H9 (cell line): ENCODE measurements around the gene SLIT1. TPM values are rescaled to one million over a fixed set of nuclear protein-coding genes. Genes with fewer than 3 reads are reported as not detected.

Experiments used
- DNase-seq: peaks from one replicate; pipeline ENCODE4 v3.0.0-alpha.2; 2017
- H2AFZ ChIP-seq: one replicate; pipeline ENCODE4 v1.6.1; 2013; ENCODE audit warnings: mild to moderate bottlenecking, low read length, control low read depth, moderate library complexity
- H2AK5ac ChIP-seq: 2 replicates; pipeline ENCODE4 v1.6.1; 2013; ENCODE audit warnings: low read length, control low read depth, mixed read lengths; ENCODE audit not compliant: insufficient read length
- H2BK120ac ChIP-seq: one replicate; pipeline ENCODE4 v1.6.1; 2013; ENCODE audit warnings: low read depth, mild to moderate bottlenecking, low read length, control low read depth, inconsistent platforms; ENCODE audit not compliant: poor library complexity, severe bottlenecking
- H2BK12ac ChIP-seq: 2 replicates; pipeline ENCODE4 v1.6.1; 2013; ENCODE audit warnings: low read length, control low read depth, mixed read lengths, low read depth; ENCODE audit not compliant: insufficient read length
- H2BK15ac ChIP-seq: 2 replicates; pipeline ENCODE4 v1.6.1; 2013; ENCODE audit warnings: low read depth, low read length, control low read depth
- H2BK20ac ChIP-seq: one replicate; pipeline ENCODE4 v1.6.1; 2013; ENCODE audit warnings: low read depth, mild to moderate bottlenecking, low read length, control low read depth, inconsistent platforms; ENCODE audit not compliant: poor library complexity, severe bottlenecking
- H2BK5ac ChIP-seq: 2 replicates; pipeline ENCODE4 v1.6.1; 2013; ENCODE audit warnings: low read length, control low read depth, mixed read lengths; ENCODE audit not compliant: insufficient read length
- H3K14ac ChIP-seq: 2 replicates; pipeline ENCODE4 v1.6.1; 2013; ENCODE audit warnings: low read length, control low read depth; ENCODE audit not compliant: insufficient read depth
- H3K18ac ChIP-seq: 2 replicates; pipeline ENCODE4 v1.6.1; 2013; ENCODE audit warnings: low read depth, mild to moderate bottlenecking, mixed read lengths, low read length, control low read depth; ENCODE audit not compliant: insufficient read length
- H3K23ac ChIP-seq: 2 replicates; pipeline ENCODE4 v1.6.1; 2013; ENCODE audit warnings: low read length, control low read depth, mixed read lengths, low read depth; ENCODE audit not compliant: insufficient read length
- H3K23me2 ChIP-seq: 2 replicates; pipeline ENCODE4 v1.6.1; 2013; ENCODE audit warnings: low read depth, mild to moderate bottlenecking, mixed read lengths, low read length, control low read depth; ENCODE audit not compliant: insufficient read length, poor library complexity, severe bottlenecking
- H3K27ac ChIP-seq: 2 replicates; pipeline ENCODE4 v1.5.1; 2013; ENCODE audit warnings: low read length, control low read depth, mixed read lengths, low read depth; ENCODE audit not compliant: insufficient read length
- H3K27me3 ChIP-seq: 2 replicates; pipeline ENCODE4 v1.6.1; 2013; ENCODE audit warnings: low read length, control low read depth, inconsistent platforms; ENCODE audit not compliant: insufficient read depth
- H3K4ac ChIP-seq: 2 replicates; pipeline ENCODE4 v1.6.1; 2013; ENCODE audit warnings: low read depth, mild to moderate bottlenecking, control low read depth, inconsistent platforms, low read length, moderate library complexity
- H3K4me1 ChIP-seq: 2 replicates; pipeline ENCODE4 v1.6.1; 2013; ENCODE audit warnings: low read length, control low read depth, inconsistent platforms; ENCODE audit not compliant: insufficient read depth
- H3K4me2 ChIP-seq: 2 replicates; pipeline ENCODE4 v1.6.1; 2013; ENCODE audit warnings: low read length, control low read depth, mixed read lengths; ENCODE audit not compliant: insufficient read length, insufficient read depth
- H3K56ac ChIP-seq: 2 replicates; pipeline ENCODE4 v1.6.1; 2013; ENCODE audit warnings: low read depth, mild to moderate bottlenecking, mixed read lengths, low read length, control low read depth; ENCODE audit not compliant: insufficient read length
- H3K79me1 ChIP-seq: 2 replicates; pipeline ENCODE4 v1.6.1; 2013; ENCODE audit warnings: low read depth, mild to moderate bottlenecking, moderate library complexity, low read length, control low read depth, inconsistent platforms; ENCODE audit not compliant: insufficient read depth, poor library complexity, severe bottlenecking
- H3K79me2 ChIP-seq: 2 replicates; pipeline ENCODE4 v1.6.1; 2013; ENCODE audit warnings: low read length, control low read depth, inconsistent platforms; ENCODE audit not compliant: insufficient read depth
- H3K9ac ChIP-seq: 2 replicates; pipeline ENCODE4 v1.6.1; 2013; ENCODE audit warnings: low read length, control low read depth, mixed read lengths; ENCODE audit not compliant: insufficient read length; ENCODE audit errors: extremely low read depth
- H3K9me3 ChIP-seq: one replicate; pipeline ENCODE4 v1.6.1; 2013; ENCODE audit warnings: low read depth, low read length, inconsistent platforms; ENCODE audit not compliant: control insufficient read depth
- H3T11ph ChIP-seq: one replicate; pipeline ENCODE4 v1.6.1; 2013; ENCODE audit warnings: mild to moderate bottlenecking, low read length, control low read depth, inconsistent platforms
- H4K20me1 ChIP-seq: one replicate; pipeline ENCODE4 v1.6.1; 2013; ENCODE audit not compliant: control insufficient read depth, insufficient read length, insufficient read depth
- H4K5ac ChIP-seq: 2 replicates; pipeline ENCODE4 v1.6.1; 2013; ENCODE audit warnings: low read depth, mild to moderate bottlenecking, mixed read lengths, low read length, control low read depth; ENCODE audit not compliant: insufficient read length
- H4K8ac ChIP-seq: replicated peaks from 2 replicates; pipeline ENCODE4 v1.6.1; 2013; ENCODE audit warnings: low read length, control low read depth, mixed read lengths, low read depth; ENCODE audit not compliant: insufficient read length
- H4K91ac ChIP-seq: 2 replicates; pipeline ENCODE4 v1.6.1; 2013; ENCODE audit warnings: low read depth, mild to moderate bottlenecking, moderate library complexity, mixed read lengths, low read length, control low read depth; ENCODE audit not compliant: insufficient read length
- H3K27ac Mint-ChIP-seq, 3 experiments: 2 replicates in 2 of 3; 3 replicates in 1 of 3; pipeline ENCODE4 v1.8.0; 2020 to 2021; ENCODE audit warnings: mixed read lengths in 3 of 3, mild to moderate bottlenecking in 1 of 3, moderate library complexity in 1 of 3
- H3K27me3 Mint-ChIP-seq: 2 replicates; pipeline ENCODE4 v1.8.0; 2021; ENCODE audit warnings: low read depth, mild to moderate bottlenecking, moderate library complexity, mixed read lengths
- H3K36me3 Mint-ChIP-seq, 3 experiments: 2 replicates in 2 of 3; 3 replicates in 1 of 3; pipeline ENCODE4 v1.8.0; 2020 to 2021; ENCODE audit warnings: low read depth in 3 of 3, mixed read lengths in 3 of 3; ENCODE audit not compliant: insufficient read depth in 1 of 3
- H3K4me1 Mint-ChIP-seq, 2 experiments: 2 replicates each; pipeline ENCODE4 v1.8.0; 2020; ENCODE audit warnings: mixed read lengths in 2 of 2
- H3K4me3 Mint-ChIP-seq, 2 experiments: 2 replicates in 1 of 2; 3 replicates in 1 of 2; pipeline ENCODE4 v1.8.0; 2020 to 2021; ENCODE audit warnings: mild to moderate bottlenecking in 2 of 2, mixed read lengths in 2 of 2, moderate library complexity in 1 of 2
- H3K9me3 Mint-ChIP-seq, 2 experiments: 2 replicates in 1 of 2; 3 replicates in 1 of 2; pipeline ENCODE4 v1.8.0; 2020; ENCODE audit warnings: mild to moderate bottlenecking in 2 of 2, mixed read lengths in 2 of 2, moderate library complexity in 1 of 2
- CTCF ChIP-seq: fragments of 200-600 bp; sonication (generic); conservative IDR thresholded peaks from 3 replicates; pipeline ENCODE4 v1.8.0; 2021; ENCODE audit warnings: antibody characterized with exemption, mild to moderate bottlenecking
- WGBS: extraction: QIAGEN DNeasy Blood & Tissue Kit; methylation state at CpG from one replicate; pipeline ENCODE4 v1.1.7; 2013; ENCODE audit warnings: missing lambda C conversion rate, low lambda C conversion rate, mixed read lengths; ENCODE audit not compliant: insufficient read length; ENCODE audit errors: extremely low coverage; 5-methylcytosine and 5-hydroxymethylcytosine counted together
- total RNA-seq: library from RNA; stranded (reverse); gene quantifications from 2 replicates; pipeline ENCODE4 v1.2.1, GENCODE V29; 2021

SLIT1 gene
- total RNA-seq, 1 experiment from 2014 or later: 0.57 TPM

- H4K8ac ChIP-seq: no peak overlapping the region
- no peak overlapping the region for H3K23ac ChIP-seq
- H3K4me2 ChIP-seq: no peak overlapping the region
- no peaks in the 10 kb centered on the region for H3K79me1 ChIP-seq
- H3K4me1 Mint-ChIP-seq: peaks cover 29 to 48% of the 10 kb centered on the region in 2 experiments
- H3K9me3 ChIP-seq: no peaks in the 10 kb centered on the region
- H3T11ph ChIP-seq: no peak overlapping the region
- H2BK120ac ChIP-seq: no peak overlapping the region
- H2BK15ac ChIP-seq: no peak overlapping the region
- H3K18ac ChIP-seq: no peak overlapping the region
- H2AFZ ChIP-seq: no peak overlapping the region
- no peak for TF ChIP-seq CTCF
- DNase-seq: no peak
- no peak overlapping the region for H3K4me3 Mint-ChIP-seq
- no peak overlapping the region for H3K56ac ChIP-seq
- no peaks in the 10 kb centered on the region for H3K9me3 Mint-ChIP-seq
- no peak overlapping the region for H2AK5ac ChIP-seq
- no peaks in the 10 kb centered on the region for H3K27me3 ChIP-seq
- H2BK12ac ChIP-seq: no peak overlapping the region
- WGBS: no CpG with 5 or more reads among the region's 6 CpGs
- H3K4ac ChIP-seq: no peak overlapping the region
- no peak overlapping the region for H3K9ac ChIP-seq
- H3K27ac Mint-ChIP-seq: no peak overlapping the region
- no peaks in the 10 kb centered on the region for H3K23me2 ChIP-seq
- H2BK5ac ChIP-seq: no peak overlapping the region
- no peaks in the 10 kb centered on the region for H3K79me2 ChIP-seq
- no peaks in the 10 kb centered on the region for H3K27me3 Mint-ChIP-seq
- no peaks in the 10 kb centered on the region for H4K20me1 ChIP-seq
- no peak overlapping the region for H4K5ac ChIP-seq
- no peaks in the 10 kb centered on the region; the same call in 1 of the 2 replicates for H3K4me1 ChIP-seq
- no peak overlapping the region for H4K91ac ChIP-seq
- H2BK20ac ChIP-seq: no peak overlapping the region
- H3K36me3 Mint-ChIP-seq: peaks cover 13 to 19% (median 16%) of the 10 kb centered on the region in 3 experiments; a peak in 6 of 7 replicates
- no peak overlapping the region for H3K14ac ChIP-seq
- no peak overlapping the region for H3K27ac ChIP-seq
Observed at GRCh38 chr10:96986200-96986856, 199.4 kb downstream of the SLIT1 start.
